Endothelial cell of umbilical vein (primary cell): ENCODE data around the gene CACNB4. TPM values are rescaled to one million over a fixed set of nuclear protein-coding genes. Genes with fewer than 3 reads are reported as not detected.

Experiments
- BruUV-seq: library from RNA; stranded (reverse); fragments of 400-500 nt; replicated peaks from 2 replicates; lab custom pipeline; 2021; lab: Mats Ljungman, UMichigan
- CTCF ChIA-PET: fragments of 300-600, 350-600 bp; sonication (Branson Sonifier 250); formaldehyde crosslinking; loops from one replicate; lab custom pipeline; 2021; ENCODE audit warnings: antibody characterized with exemption, inconsistent platforms; lab: Charles Lee
- POLR2A ChIA-PET: fragments of 300-600, 350-600 bp; sonication (Branson Sonifier 250); formaldehyde crosslinking; loops from one replicate; lab custom pipeline; 2021; ENCODE audit warnings: antibody characterized with exemption, inconsistent platforms; lab: Charles Lee
- DNase-seq: peaks from one replicate; pipeline ENCODE4 v3.0.0-alpha.2; 2011; ENCODE audit warnings: low read depth, low spot score
- FAIRE-seq: peaks from 2 replicates; lab custom pipeline; 2011; peaks lifted over from hg19 to GRCh38; lab: Jason Lieb, UNC
- H2AFZ ChIP-seq: 2 replicates; pipeline ENCODE4 v1.6.0; 2012; ENCODE audit warnings: low read depth, low read length, control low read depth, inconsistent platforms
- H3K27ac ChIP-seq: 2 replicates; pipeline ENCODE4 v1.5.1; 2011; ENCODE audit warnings: low read depth, mild to moderate bottlenecking, control low read depth, low read length, moderate library complexity; ENCODE audit not compliant: insufficient read depth
- H3K27me3 ChIP-seq, 2 experiments: 2 replicates each; pipeline versions ENCODE4 v1.6.0 to v1.6.1; 2011; ENCODE audit warnings: low read length in 2 of 2, mixed read lengths in 1 of 2; ENCODE audit not compliant: control insufficient read depth in 2 of 2, insufficient read depth in 2 of 2
- H3K36me3 ChIP-seq, 2 experiments: 2 replicates in 1 of 2; 3 replicates in 1 of 2; pipeline ENCODE4 v1.5.1; 2011; ENCODE audit warnings: low read length in 2 of 2, mild to moderate bottlenecking in 1 of 2, moderate library complexity in 1 of 2; ENCODE audit not compliant: control insufficient read depth in 2 of 2, insufficient read depth in 2 of 2; ENCODE audit errors: extremely low read depth in 1 of 2
- H3K4me1 ChIP-seq: 3 replicates; pipeline ENCODE4 v1.5.1; 2011; ENCODE audit warnings: mild to moderate bottlenecking, low read length; ENCODE audit not compliant: control insufficient read depth, insufficient read depth; ENCODE audit errors: extremely low read depth
- H3K4me2 ChIP-seq: 2 replicates; pipeline ENCODE4 v1.6.1; 2011; ENCODE audit warnings: low read length, control low read depth, mixed read lengths; ENCODE audit not compliant: insufficient read depth
- H3K4me3 ChIP-seq, 3 experiments: fragments of 200-600 bp in 1 of 3; sonication (generic), shearing (Covaris generic) in 1 of 3; replicated peaks in 1 of 3; 2 replicates each; pipeline ENCODE4 v1.5.1; 2011 to 2016; ENCODE audit warnings: control low read depth in 3 of 3, low read length in 3 of 3, mild to moderate bottlenecking in 2 of 3, inconsistent platforms in 1 of 3, low read depth in 1 of 3, moderate library complexity in 1 of 3; ENCODE audit not compliant: insufficient read depth in 1 of 3
- H3K79me2 ChIP-seq: 2 replicates; pipeline ENCODE4 v1.6.0; 2012; ENCODE audit warnings: low read length, inconsistent platforms; ENCODE audit not compliant: control insufficient read depth, insufficient read depth
- H3K9ac ChIP-seq: replicated peaks from 2 replicates; pipeline ENCODE3; 2011; ENCODE audit warnings: low read length, control low read depth; ENCODE audit not compliant: insufficient read depth; ENCODE audit errors: extremely low read depth
- H3K9me1 ChIP-seq: replicated peaks from 3 replicates; pipeline ENCODE4 v1.6.0; 2011; ENCODE audit warnings: mild to moderate bottlenecking, low read length; ENCODE audit not compliant: control insufficient read depth, insufficient read depth; ENCODE audit errors: extremely low read depth
- H3K9me3 ChIP-seq: replicated peaks from 2 replicates; pipeline ENCODE4 v1.5.1; 2012; ENCODE audit warnings: low read length, inconsistent platforms; ENCODE audit not compliant: control insufficient read depth, insufficient read depth
- H4K20me1 ChIP-seq: replicated peaks from 2 replicates; pipeline ENCODE3; 2011; ENCODE audit warnings: mild to moderate bottlenecking, low read length; ENCODE audit not compliant: control insufficient read depth, insufficient read depth; ENCODE audit errors: extremely low read depth
- CTCF ChIP-seq, 2 donors: IDR thresholded peaks; 1 replicate in 1 of 2; 2 replicates in 1 of 2; pipeline ENCODE4 v1.5.1; 2011; ENCODE audit warnings: low read length in 2 of 2, mild to moderate bottlenecking in 2 of 2, moderate library complexity in 2 of 2, control low read depth in 1 of 2, inconsistent platforms in 1 of 2, low read depth in 1 of 2; ENCODE audit not compliant: insufficient read depth in 1 of 2; ENCODE audit errors: extremely low read depth in 1 of 2
- EZH2 ChIP-seq: IDR thresholded peaks from 2 replicates; pipeline ENCODE4 v1.6.1; 2012; ENCODE audit warnings: borderline replicate concordance, low read depth, mild to moderate bottlenecking, moderate library complexity, low read length, inconsistent platforms; ENCODE audit not compliant: severe bottlenecking
- FOS ChIP-seq: IDR thresholded peaks from 2 replicates; pipeline ENCODE4 v1.6.1; 2011; ENCODE audit warnings: mild to moderate bottlenecking, low read length, moderate library complexity, borderline replicate concordance; ENCODE audit not compliant: insufficient read depth
- GATA2 ChIP-seq: IDR thresholded peaks from 2 replicates; pipeline ENCODE4 v1.7.0; 2011; ENCODE audit warnings: low read depth, mild to moderate bottlenecking, moderate library complexity, mixed read lengths, low read length; ENCODE audit not compliant: insufficient read length, insufficient read depth
- JUN ChIP-seq: IDR thresholded peaks from 2 replicates; pipeline ENCODE4 v1.6.1; 2011; ENCODE audit warnings: borderline replicate concordance, low read depth; ENCODE audit not compliant: insufficient read length, insufficient read depth
- MAX ChIP-seq: IDR thresholded peaks from 2 replicates; pipeline ENCODE4 v1.6.1; 2011; ENCODE audit not compliant: insufficient read depth, insufficient read length
- MYC ChIP-seq: IDR thresholded peaks from one replicate; pipeline ENCODE4 v1.6.1; 2011; ENCODE audit warnings: mild to moderate bottlenecking, low read depth, low read length
- POLR2AphosphoS5 ChIP-seq: IDR thresholded peaks from 2 replicates; pipeline ENCODE4 v1.6.1; 2012; ENCODE audit warnings: low read depth, mild to moderate bottlenecking, control low read depth, low read length, moderate library complexity; ENCODE audit not compliant: insufficient read depth
- dilution Hi-C: fragments of 300-500 bp; cut with MboI; formaldehyde crosslinking; loops from one replicate; pipeline ENCODE4 v1.15.0; 2019; ENCODE audit warnings: low sequenced_read_pairs; ENCODE audit not compliant: extremely low pct_ligation_motif_present
- intact Hi-C: fragments of 100-400 bp; cut with micrococcal nuclease; formaldehyde crosslinking; loops from one replicate; pipeline ENCODE4 v1.10.0; 2022
- polyA plus RNA-seq, 4 experiments: library from polyadenylated mRNA; depleted of rRNA in 3 of 4; stranded (reverse) in 3 of 4; unstranded in 1 of 4; fragments of >200 nt; gene quantifications; 2 replicates each; pipeline versions ENCODE4 v1.2.1 to v1.2.3, GENCODE V29; 2011 to 2012; ENCODE audit warnings: missing spikeins in 1 of 4
- total RNA-seq: library from RNA; stranded (reverse); gene quantifications from 2 replicates; pipeline ENCODE4 v1.2.3, GENCODE V29; 2021

Gene CACNB4
- total and polyA plus RNA-seq, 2 donors (not counting 3 experiments of a cell fraction or from before 2014, with no cell fraction given), result 0.23 to 0.58 TPM

- CTCF ChIA-PET, result interaction anchor here (0.7 kb wide), 1 partner anchor 12 kb away, joined by 3 read pairs; no protein-coding TSS in a partner anchor
- dilution Hi-C loops, result no loop called here
- Histone ChIP-seq H3K36me3 (peaks cover 0 to 2% of the 10 kb centered on the region in 2 experiments), H3K4me1 (no peaks in the 10 kb centered on the region), H3K9ac (no peak overlapping the region), H2AFZ (no peak overlapping the region), H3K4me2 (no peak overlapping the region), H3K27me3 (no peaks in the 10 kb centered on the region), H3K9me3 (no peaks in the 10 kb centered on the region), H3K27ac (no peak overlapping the region), H3K79me2 (no peaks in the 10 kb centered on the region), H4K20me1 (no peaks in the 10 kb centered on the region), H3K4me3 (no peak overlapping the region), H3K9me1 (no peaks in the 10 kb centered on the region)
- intact Hi-C loops, result no loop called here
- DNase-seq (no peak), FAIRE-seq (no peak)
- POLR2A ChIA-PET, result no interaction called here
- TF ChIP-seq MAX, result no peak
- no peak for TF ChIP-seq MYC
- TF ChIP-seq EZH2, result no peak
- no peak for TF ChIP-seq GATA2
- TF ChIP-seq JUN, result no peak
- TF ChIP-seq CTCF (IDR thresholded peaks at IDR 0.05; ENCODE audit: extremely low read depth in 1 of 2, insufficient read depth in 1 of 2, low read depth in 1 of 2, low read length in 2 of 2), result no peak
- no peak for TF ChIP-seq FOS
- no peak for TF ChIP-seq POLR2AphosphoS5
- BruUV-seq, result no TSS peak
Observed at GRCh38 chr2:151789055-151789834, 309.6 kb downstream of the CACNB4 start.
